Measurements from ENCODE around the gene CP. TPM values are rescaled to one million over a fixed set of nuclear protein-coding genes. Genes with fewer than 3 reads are reported as not detected.

The CP gene
- total and polyA plus RNA-seq, 9 of the 15 experiments (the other 6 are each of a cell fraction or from before 2014, with no cell fraction given) = 0.30 to 0.75 TPM; not detected in 7

DNA sequence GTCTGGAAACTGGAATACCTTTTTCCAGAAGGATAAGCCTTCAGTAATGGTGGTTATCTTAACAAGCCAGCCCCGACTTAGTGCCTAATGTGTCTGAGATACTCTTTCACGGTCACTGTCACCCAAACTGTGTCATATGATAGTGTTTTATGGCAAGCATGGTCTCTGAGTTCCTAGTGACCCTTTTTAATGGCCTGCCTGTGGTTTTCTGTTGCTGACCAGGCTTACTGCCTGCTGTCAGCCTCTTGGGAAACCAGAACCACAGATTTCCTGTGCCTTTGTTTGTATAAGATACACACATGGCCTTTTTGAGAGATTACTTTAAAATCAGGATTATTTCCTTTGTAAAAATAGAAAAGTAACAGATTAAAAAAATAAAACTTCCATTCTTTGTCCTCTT, 69.8 kb downstream of the CP start (continued):
- TF ChIP-seq SMARCE1 (IDR thresholded peaks at IDR 0.05) (peak; percentile 81), BCLAF1 (IDR thresholded peaks at IDR 0.05; ENCODE audit: borderline replicate concordance in 1 of 2, control insufficient read depth in 1 of 2, low read depth in 2 of 2, low read length in 1 of 2) (no peak), NCOA1 (IDR thresholded peaks at IDR 0.05; ENCODE audit: low read depth) (peak; percentile 73), MYNN (IDR thresholded peaks at IDR 0.05) (0 out of 2 replicates have a peak, but pooled peaks have one; percentile 25), MYNN (CRISPR knock-in tag; IDR thresholded peaks at IDR 0.05) (no peak), KDM4B (IDR thresholded peaks at IDR 0.05; ENCODE audit: borderline replicate concordance in 2 of 2, low read depth in 1 of 2) (no peak), ZBTB8A (IDR thresholded peaks at IDR 0.05; ENCODE audit: partially characterized antibody) (no peak), ATF1 (CRISPR knock-in tag; IDR thresholded peaks at IDR 0.05) (no peak), ATF1 (tag; IDR thresholded peaks at IDR 0.05) (peak; percentile 53), BCOR (IDR thresholded peaks at IDR 0.05) (no peak), TAF1 (IDR thresholded peaks at IDR 0.05; ENCODE audit: control insufficient read depth, extremely low read depth, insufficient read depth, low read length, severe bottlenecking) (no peak), NR2C1 (IDR thresholded peaks at IDR 0.05) (no peak), NR2C1 (tag; IDR thresholded peaks at IDR 0.05) (peak; percentile 33; the same call in 1 of the 2 replicates), PHF21A (IDR thresholded peaks at IDR 0.05; ENCODE audit: borderline replicate concordance, low read depth) (no peak), TBL1XR1 (IDR thresholded peaks at IDR 0.05; ENCODE audit: low read length in 2 of 2) (peak in 1 of 2 experiments; percentile 59; a peak in 1 of 4 replicates), TEAD2 (tag; IDR thresholded peaks at IDR 0.05) (no peak), ETV1 (tag; conservative IDR thresholded peaks at IDR 0.05; ENCODE audit: low read depth) (peak; percentile 76), DDX20 (tag; IDR thresholded peaks at IDR 0.05; ENCODE audit: low read depth) (no peak), NCOR1 (IDR thresholded peaks at IDR 0.05) (peak; percentile 92), SMARCA4 (IDR thresholded peaks at IDR 0.05) (peak; percentile 83; the same call in 1 of the 2 replicates), RBM14 (IDR thresholded peaks at IDR 0.05; ENCODE audit: borderline replicate concordance, insufficient read depth, low read depth, low read length) (no peak), MTA1 (IDR thresholded peaks at IDR 0.05; ENCODE audit: borderline replicate concordance) (0 out of 2 replicates have a peak, but pooled peaks have one; percentile 31), TEAD4 (IDR thresholded peaks at IDR 0.05; ENCODE audit: low read length) (peak; percentile 98), TEAD4 (CRISPR knock-in tag; IDR thresholded peaks at IDR 0.05; ENCODE audit: borderline replicate concordance) (no peak), TGIF2 (CRISPR knock-in tag; IDR thresholded peaks at IDR 0.05) (no peak), CBFA2T3 (IDR thresholded peaks at IDR 0.05) (peak; percentile 97), FOXM1 (IDR thresholded peaks at IDR 0.05; ENCODE audit: low read depth) (peak; percentile 87), FOXM1 (CRISPR knock-in tag; IDR thresholded peaks at IDR 0.05; ENCODE audit: low read depth) (no peak), CXXC5 (CRISPR knock-in tag; IDR thresholded peaks at IDR 0.05) (peak; percentile 67), ZNF175 (CRISPR knock-in tag; IDR thresholded peaks at IDR 0.05; ENCODE audit: low read depth) (peak; percentile 80)
- TF ChIP-seq, protein P1, sequence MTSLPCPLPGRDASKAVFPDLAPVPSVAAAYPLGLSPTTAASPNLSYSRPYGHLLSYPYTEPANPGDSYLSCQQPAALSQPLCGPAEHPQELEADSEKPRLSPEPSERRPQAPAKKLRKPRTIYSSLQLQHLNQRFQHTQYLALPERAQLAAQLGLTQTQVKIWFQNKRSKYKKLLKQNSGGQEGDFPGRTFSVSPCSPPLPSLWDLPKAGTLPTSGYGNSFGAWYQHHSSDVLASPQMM (CRISPR knock-in tag; IDR thresholded peaks at IDR 0.05) = no peak
